RWPE1 (cell line): Measurements from ENCODE around the gene CSNK2A1.

Experiments
- CTCF ChIA-PET: fragments of 350-600 bp; sonication (Branson Sonifier 250); formaldehyde crosslinking; extraction: SDS; loops from one replicate; lab custom pipeline; 2021; lab: Yijun Ruan, JAX
- POLR2A ChIA-PET: fragments of 400-600 bp; formaldehyde crosslinking; extraction: SDS; loops from one replicate; lab custom pipeline; 2020; ENCODE audit warnings: antibody characterized with exemption; ENCODE audit not compliant: low non-redundant PET; lab: Yijun Ruan, JAX
- DNase-seq: peaks from one replicate; pipeline ENCODE4 v3.0.0; 2012; ENCODE audit warnings: low spot score
- H3K27ac ChIP-seq: fragments of 450-650 bp; 2 replicates; pipeline ENCODE4 v1.5.1; 2017
- TF ChIP-seq, protein P1 (sequence below): fragments of 450-650 bp; conservative IDR thresholded peaks from 2 replicates; pipeline ENCODE4 v1.5.1; 2017; ENCODE audit warnings: low read depth, mild to moderate bottlenecking

Gene CSNK2A1

DNA sequence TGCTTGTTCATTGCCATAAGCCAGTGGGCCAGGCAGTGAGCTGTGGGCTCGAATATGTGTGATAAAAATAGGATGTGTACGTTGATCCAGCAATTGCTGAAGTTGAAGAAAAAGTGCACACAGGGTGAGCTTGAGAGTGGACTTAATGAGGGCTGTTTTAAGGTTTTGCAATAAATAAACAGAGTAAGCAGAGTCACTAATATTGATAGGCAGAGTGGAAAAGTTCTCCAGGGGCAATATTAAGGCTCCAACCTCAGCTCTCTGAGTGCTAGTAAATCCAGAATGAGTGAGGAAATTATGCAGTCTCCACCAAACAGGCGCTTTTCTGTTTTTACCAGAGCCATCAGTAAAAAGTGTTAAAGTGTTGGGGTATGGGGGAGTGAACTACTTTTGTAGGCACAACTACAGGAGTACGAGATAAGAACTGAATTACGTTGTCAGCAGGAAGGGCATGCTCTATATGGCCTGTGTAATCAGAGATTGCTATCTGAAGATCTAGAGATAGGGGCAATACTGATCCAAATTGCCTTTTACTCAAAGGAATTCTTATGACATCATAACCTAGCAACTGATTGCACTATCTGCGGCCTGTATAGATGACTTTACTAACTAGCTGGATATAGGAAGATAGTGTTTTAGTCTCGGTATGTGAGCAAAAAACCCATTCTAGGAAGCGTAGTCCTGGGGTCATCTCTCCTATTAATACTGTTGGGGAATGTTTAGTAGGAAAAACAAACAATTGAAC lies 73.7 kb downstream of the CSNK2A1 start:
- CTCF ChIA-PET = no interaction called here
- no peak overlapping the region for H3K27ac ChIP-seq
- TF ChIP-seq, protein P1, sequence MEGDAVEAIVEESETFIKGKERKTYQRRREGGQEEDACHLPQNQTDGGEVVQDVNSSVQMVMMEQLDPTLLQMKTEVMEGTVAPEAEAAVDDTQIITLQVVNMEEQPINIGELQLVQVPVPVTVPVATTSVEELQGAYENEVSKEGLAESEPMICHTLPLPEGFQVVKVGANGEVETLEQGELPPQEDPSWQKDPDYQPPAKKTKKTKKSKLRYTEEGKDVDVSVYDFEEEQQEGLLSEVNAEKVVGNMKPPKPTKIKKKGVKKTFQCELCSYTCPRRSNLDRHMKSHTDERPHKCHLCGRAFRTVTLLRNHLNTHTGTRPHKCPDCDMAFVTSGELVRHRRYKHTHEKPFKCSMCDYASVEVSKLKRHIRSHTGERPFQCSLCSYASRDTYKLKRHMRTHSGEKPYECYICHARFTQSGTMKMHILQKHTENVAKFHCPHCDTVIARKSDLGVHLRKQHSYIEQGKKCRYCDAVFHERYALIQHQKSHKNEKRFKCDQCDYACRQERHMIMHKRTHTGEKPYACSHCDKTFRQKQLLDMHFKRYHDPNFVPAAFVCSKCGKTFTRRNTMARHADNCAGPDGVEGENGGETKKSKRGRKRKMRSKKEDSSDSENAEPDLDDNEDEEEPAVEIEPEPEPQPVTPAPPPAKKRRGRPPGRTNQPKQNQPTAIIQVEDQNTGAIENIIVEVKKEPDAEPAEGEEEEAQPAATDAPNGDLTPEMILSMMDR = no peak
- POLR2A ChIA-PET = no interaction called here
- DNase-seq = no peak

DNA sequence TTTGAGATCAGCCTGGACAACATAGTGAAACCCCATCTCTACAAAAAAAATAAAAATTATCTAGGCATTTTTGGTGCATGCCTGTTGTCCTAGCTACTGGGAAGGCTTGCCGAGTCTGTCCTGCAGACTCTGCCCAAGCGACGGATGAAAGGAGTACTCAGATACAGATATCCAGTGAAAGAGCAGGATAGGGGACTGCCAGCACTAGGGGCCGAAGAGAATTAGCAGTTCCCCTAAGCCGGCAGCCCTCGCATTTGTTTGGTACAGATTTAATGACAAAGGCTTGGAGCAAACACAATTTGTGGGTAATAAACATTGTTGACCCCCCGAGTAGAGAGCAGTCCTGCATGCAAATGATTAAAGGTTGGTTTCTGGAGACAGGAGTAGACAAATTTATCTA lies 75.8 kb downstream of the CSNK2A1 start:
- TF ChIP-seq, protein P1 = no peak
- ChIA-PET POLR2A (no interaction called here), CTCF (no interaction called here)
- H3K27ac ChIP-seq = no peak overlapping the region
- no peak for DNase-seq

GRCh38 chr20:462199-462991 lies 81.2 kb downstream of the CSNK2A1 start, which contains the start of gene TBC1D20:
TSS of gene TBC1D20 (minus strand) at chr20:462533. CDS start at chr20:462405, 128 bp downstream.
- DNase-seq = peak; percentile 94
- ChIA-PET CTCF (interaction anchor here (0.8 kb wide), 1 partner anchor 215 kb away, joined by 3 read pairs; no protein-coding TSS in a partner anchor), POLR2A (interaction anchor here (0.6 kb wide), 1 partner anchor 392 kb away, joined by 3 read pairs; no protein-coding TSS in a partner anchor)
- TF ChIP-seq, protein P1 = no peak; the same call in 1 of the 2 replicates
- H3K27ac ChIP-seq = peak within 1 kb of the TSS; percentile 86

DNA sequence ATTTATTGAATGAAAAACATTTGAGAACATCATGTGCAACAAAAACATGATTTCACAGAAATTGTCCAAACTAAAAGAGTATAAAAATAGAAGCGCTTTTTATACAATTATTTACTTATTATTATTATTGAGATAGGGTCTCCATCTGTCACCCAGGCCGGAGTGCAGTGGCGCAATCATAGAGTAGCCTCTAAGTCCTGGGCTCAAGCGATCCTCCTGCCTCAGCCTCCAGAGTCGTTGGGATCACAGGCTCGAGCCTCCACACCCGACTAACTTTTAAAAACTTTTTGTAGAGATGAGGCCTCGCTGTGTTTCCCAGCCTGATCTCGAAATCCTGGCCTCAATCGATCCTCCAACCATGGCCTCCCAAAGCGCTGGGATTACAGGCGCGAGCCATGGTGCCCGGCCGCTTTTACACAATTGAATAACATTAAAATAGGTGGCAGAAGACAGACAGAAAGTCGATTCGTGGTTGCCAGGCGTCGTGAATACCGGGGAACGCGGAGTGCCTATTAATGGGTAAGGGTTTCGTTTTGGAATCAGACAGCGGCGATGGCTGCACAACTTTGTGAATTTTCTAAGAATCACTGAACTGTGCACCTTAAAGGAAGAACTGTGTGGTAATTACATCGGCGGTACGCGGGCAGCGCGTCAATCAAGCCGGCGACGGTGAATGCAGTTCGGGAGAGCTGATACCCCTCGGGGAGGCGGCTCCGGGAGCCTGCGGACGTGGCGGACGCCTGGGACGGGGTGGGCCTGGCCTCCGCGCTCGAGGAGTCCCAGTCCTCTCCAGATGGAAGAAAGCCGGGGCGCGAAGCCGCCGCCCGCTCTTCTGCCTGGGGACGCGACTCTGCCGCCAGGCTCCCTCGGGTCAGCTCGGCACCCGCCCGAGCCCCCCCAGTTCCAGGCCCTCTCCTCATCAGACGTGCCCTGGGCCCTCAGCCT lies 82.1 kb downstream of the CSNK2A1 start:
- TF ChIP-seq, protein P1 = no peak
- DNase-seq = peak; percentile 62
- ChIA-PET CTCF (interaction anchor here (0.7 kb wide), 1 partner anchor 330 kb away, joined by 3 read pairs; no protein-coding TSS in a partner anchor), POLR2A (interaction anchor here (0.6 kb wide), 1 partner anchor 393 kb away, joined by 3 read pairs; no protein-coding TSS in a partner anchor)
- peak overlapping the region; percentile 86 for H3K27ac ChIP-seq

GRCh38 chr20:460707-461106 lies 82.9 kb downstream of the CSNK2A1 start:
- TF ChIP-seq, protein P1 = no peak
- CTCF ChIA-PET = interaction anchor here (0.6 to 0.7 kb wide), 2 partner anchors 160 to 331 kb away, joined by 3 to 5 read pairs; no protein-coding TSS in a partner anchor
- DNase-seq = peak; percentile 35
- H3K27ac ChIP-seq = no peak overlapping the region
- POLR2A ChIA-PET = no interaction called here
